HG03135 (cell line): ENCODE results near the gene EPHA10.
A peak's percentile ranks its signal among the peaks of the same experiment; 100 is the strongest.

Experiments
- ATAC-seq: cut with Tn5 transposase; IDR thresholded peaks from one replicate; pipeline ENCODE4 v1.9.1; 2021; ENCODE audit warnings: mild to moderate bottlenecking, moderate library complexity; ENCODE audit not compliant: unreplicated experiment

The EPHA10 gene

GRCh38 chr1:37677143-37677439 lies 87.8 kb downstream of the EPHA10 start:
- ATAC-seq: no peak

DNA sequence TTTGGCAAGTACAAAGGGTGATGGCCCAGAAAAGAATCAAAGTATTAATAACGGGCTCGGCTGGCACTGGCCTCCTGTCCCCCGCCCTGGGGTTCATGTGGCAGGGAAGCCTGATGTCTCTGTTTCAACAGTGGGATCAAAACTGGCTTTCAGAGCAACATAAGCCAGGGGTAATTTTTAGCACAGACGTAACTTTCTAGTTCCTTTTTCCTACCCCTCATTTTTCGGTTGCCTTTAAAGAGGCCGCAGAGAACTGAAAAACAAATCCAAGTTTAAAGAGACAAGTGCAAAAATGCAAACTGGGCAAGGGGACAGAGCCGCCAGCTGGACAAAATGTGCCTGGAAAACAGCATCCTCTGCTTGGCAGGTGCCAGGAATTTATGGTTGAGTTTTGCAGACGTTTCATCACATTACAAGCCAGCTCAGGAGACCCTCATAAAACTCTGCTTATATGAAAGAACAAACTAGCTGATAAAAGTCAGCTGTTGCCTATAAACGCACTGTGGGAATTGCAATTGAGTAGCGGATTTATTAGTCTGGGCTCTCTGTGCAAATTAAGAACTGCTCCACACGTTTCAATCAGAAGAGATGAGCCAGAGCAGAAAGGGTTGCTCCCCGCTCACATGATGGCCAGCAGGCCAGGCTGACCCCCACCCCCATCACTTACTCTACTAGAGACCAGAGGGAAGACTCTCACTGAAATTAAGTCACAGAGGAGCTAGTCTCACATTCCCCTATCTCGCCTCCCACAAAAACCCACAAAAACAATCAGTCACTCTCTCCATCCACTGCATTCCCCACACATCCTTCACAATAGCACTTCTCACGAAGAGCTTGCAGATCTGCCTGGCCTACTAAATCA lies 88.4 kb downstream of the EPHA10 start:
- ATAC-seq: peak; percentile 50

DNA sequence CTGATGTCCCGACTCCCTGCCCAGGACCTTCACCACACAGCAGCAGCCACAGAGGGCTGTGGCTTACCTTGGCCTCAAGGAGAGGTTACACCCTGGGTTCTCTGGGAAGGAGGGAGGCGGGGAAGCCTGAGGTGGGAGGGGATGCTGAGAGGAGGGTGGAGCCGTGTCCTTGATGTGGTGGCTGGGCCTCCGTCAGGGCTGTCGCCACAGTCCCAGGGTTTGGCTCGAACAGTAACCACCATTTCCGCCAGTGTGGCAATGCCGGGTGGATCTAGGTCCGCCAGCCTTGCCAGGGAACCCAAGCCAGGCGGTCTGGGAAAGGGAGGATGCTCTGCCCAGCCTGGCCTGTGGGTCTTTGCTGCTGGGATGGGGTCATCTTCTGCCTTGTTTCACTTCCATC lies 91.0 kb downstream of the EPHA10 start:
- ATAC-seq: no peak

GRCh38 chr1:37672136-37672870 lies 92.6 kb downstream of the EPHA10 start:
- ATAC-seq: no peak

DNA sequence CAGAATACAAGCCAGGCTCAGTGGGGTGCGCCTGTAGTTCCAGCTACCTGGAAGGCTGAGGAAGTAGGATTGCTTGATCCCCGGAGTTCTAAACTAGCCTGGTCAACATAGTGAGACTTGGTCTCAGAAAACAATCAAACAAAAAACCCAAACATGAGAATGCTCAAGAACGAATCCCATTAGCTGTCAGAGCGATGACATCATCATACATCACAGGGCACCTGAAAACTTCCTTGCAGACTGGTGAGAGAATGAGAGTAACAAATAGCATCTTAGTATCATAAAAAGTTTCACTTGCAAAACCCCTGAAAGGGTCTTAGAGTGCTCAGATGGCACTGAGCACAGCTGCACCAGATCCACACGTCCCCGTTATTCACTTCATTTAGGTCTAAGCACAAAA lies 93.7 kb downstream of the EPHA10 start:
- ATAC-seq: no peak

- no peak for ATAC-seq
Measured at GRCh38 chr1:37670133-37670532, 94.8 kb downstream of the EPHA10 start.

DNA sequence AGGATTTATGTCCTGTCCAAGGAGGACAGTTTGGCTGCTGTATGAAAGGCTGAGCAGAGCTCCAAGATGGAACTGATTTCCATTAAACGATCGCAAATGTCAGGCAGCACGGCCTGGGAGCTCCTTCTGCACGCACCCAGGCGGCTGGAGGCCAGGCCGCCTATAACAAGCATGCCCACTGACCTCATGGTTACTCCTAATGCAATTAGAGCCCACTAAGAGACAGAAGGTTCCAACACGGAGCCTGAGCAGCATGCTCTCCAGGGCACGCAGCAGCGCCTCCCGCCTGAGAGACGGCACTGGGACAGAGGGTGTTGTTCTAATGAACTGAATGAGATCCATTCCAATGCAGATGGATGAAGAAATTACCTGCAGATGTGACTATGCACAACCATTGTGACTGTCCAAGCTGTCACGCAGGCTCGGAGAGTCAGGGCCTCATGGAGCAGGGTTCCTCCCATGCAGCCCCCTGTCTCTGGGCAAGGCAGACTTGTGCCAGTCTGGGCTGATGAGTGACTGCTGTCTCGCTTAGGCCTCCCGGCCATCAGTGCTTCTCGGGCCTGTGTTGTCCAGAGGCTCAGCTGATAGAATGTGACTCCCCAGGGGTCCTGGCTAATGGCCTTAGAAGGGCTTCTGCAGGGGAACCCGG lies 97.8 kb downstream of the EPHA10 start:
- ATAC-seq: no peak

DNA sequence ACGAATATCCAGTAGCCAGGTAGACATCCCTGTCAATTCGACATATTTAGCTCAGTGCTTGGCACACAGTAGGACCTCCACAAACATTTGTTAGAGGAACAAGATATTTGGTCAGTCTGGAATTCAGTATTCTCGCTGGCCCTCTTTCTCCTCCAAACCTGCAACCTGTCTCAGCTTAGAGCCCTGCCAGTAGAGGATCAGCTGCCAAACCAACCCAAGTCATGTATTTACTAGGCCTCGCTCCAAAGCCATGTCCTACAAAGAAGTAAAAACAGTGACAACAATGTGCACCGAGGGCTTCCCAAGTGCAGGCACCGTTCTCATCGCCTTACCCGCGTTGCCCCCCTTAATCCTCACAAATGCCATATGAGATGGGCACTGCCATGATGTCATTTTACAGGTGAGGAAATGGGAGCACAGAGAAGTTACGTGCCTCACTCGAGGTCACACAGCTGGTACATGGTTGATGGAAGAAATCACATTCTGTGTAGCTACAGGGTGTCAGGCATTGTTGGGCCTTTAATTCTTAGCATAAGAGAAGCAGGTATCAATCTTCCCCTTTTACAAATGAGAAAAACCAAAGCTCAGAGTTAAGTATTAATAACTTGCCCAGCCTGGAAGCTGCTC lies 98.6 kb downstream of the EPHA10 start:
- no peak for ATAC-seq
